Ovary (tissue), 9 donors: ENCODE measurements around the gene ROPN1L. TPM values are rescaled to one million over a fixed set of nuclear protein-coding genes. Genes with fewer than 3 reads are reported as not detected.

ENCODE experiments used
- DNase-seq, 5 donors: peaks; one replicate each; pipeline ENCODE4 v3.0.0-alpha.2; 2019 to 2020
- H3K27ac ChIP-seq, 2 donors: fragments of 200-600 bp; one replicate each; pipeline versions ENCODE4 v1.5.1 to v1.8.0; 2019 to 2022
- H3K27me3 ChIP-seq: fragments of 200-600 bp; one replicate; pipeline ENCODE4 v1.8.0; 2022
- H3K36me3 ChIP-seq: fragments of 200-600 bp; sonication (generic); one replicate; pipeline ENCODE4 v1.5.1; 2019
- H3K4me1 ChIP-seq: one replicate; pipeline ENCODE4 v1.8.1; 2013; ENCODE audit warnings: mild to moderate bottlenecking, moderate library complexity; ENCODE audit not compliant: insufficient read depth
- H3K4me3 ChIP-seq: fragments of 200-600 bp; sonication (generic); one replicate; pipeline ENCODE4 v1.5.1; 2017
- H3K9me3 ChIP-seq, 2 donors: fragments of 200-600 bp in 1 of 2; sonication (generic) in 1 of 2; one replicate each; pipeline versions ENCODE4 v1.5.1 to v1.8.1; 2013 to 2019; ENCODE audit warnings: mild to moderate bottlenecking in 1 of 2, moderate library complexity in 1 of 2
- CTCF ChIP-seq, 3 donors: fragments of 450-650 bp in 2 of 3; fragments of 200-600 bp in 1 of 3; IDR thresholded peaks; one replicate each; pipeline versions ENCODE4 v1.5.1 to v1.8.0; 2016 to 2022; ENCODE audit warnings: antibody characterized with exemption in 3 of 3, mild to moderate bottlenecking in 1 of 3
- EP300 ChIP-seq: sonication (generic); formaldehyde crosslinking; IDR thresholded peaks from one replicate; pipeline ENCODE4 v1.6.1; 2017; ENCODE audit warnings: antibody characterized with exemption
- POLR2A ChIP-seq: fragments of 450-650 bp; IDR thresholded peaks from one replicate; pipeline ENCODE4 v1.6.1; 2017; ENCODE audit warnings: antibody characterized with exemption, mild to moderate bottlenecking, moderate library complexity
- WGBS, 3 donors: extraction: QIAGEN DNeasy Blood & Tissue Kit in 1 of 3; methylation state at CpG; one replicate each; pipeline versions ENCODE4 v1.1.5 to v1.1.7; 2013 to 2017; 5-methylcytosine and 5-hydroxymethylcytosine counted together
- intact Hi-C, 4 donors: fragments of 100-400 bp; cut with DNase I; formaldehyde crosslinking; loops; one replicate each; pipeline versions ENCODE4 v1.11.0 to v1.15.1; 2022 to 2023
- polyA plus RNA-seq, 2 donors: library from polyadenylated mRNA; stranded (reverse); fragments of 200-250 nt in 1 of 2; fragments of 350-450 nt in 1 of 2; fragmentation: Illumina TruSeq in 1 of 2; extraction: RNeasy Lipid Tissue Mini Kit (QIAGEN cat#74804) in 1 of 2; gene quantifications; one replicate each; pipeline ENCODE4 v1.2.3, GENCODE V29; 2013 to 2014
- total RNA-seq, 7 donors: library from RNA; depleted of rRNA in 2 of 7; stranded (reverse); fragments of >200 nt in 2 of 7; fragmentation: NEBNext Ultra II Directional in 3 of 7; extraction: Animal tissue kit (Norgen Biotek cat#: 25700) in 3 of 7; gene quantifications; one replicate each; pipeline versions ENCODE4 v1.1.0 to v1.2.4, GENCODE V29; 2016 to 2023
- donor health status: DM: no; HTN: no; CAD: no; lungs with moderate emphysema.
- donor health status: DM: no; HTN: no; CAD: no.
- donor health status: Bipolar disorder and iron deficiency.
- donor health status: DM: yes; HTN: yes; CAD: no.
- donor health status: DM: no; HTN: no; CAD: no.
- donor health status: DM: yes; HTN: yes; CAD: no.

ROPN1L gene
- total and polyA plus RNA-seq, 9 donors = 0.30 to 51.9 (median 2.4) TPM; not detected in 3

- H3K27ac ChIP-seq = no peak overlapping the region
- no peaks in the 10 kb centered on the region for H3K36me3 ChIP-seq
- DNase-seq = no peak
- H3K4me3 ChIP-seq = no peak overlapping the region
- WGBS, 3 donors = 90 to 94% (median 93%) methylated on average over 6 of the region's 6 CpGs
- intact Hi-C loops = no loop called here
- H3K4me1 ChIP-seq = no peaks in the 10 kb centered on the region
- H3K27me3 ChIP-seq = no peaks in the 10 kb centered on the region
- no peaks in the 10 kb centered on the region for H3K9me3 ChIP-seq
- TF ChIP-seq CTCF (IDR thresholded peaks at IDR 0.05) (no peak), EP300 (no peak), POLR2A (no peak)
These were observed 36.3 kb downstream of the ROPN1L start for GRCh38 chr5:10477943-10478342.

DNA sequence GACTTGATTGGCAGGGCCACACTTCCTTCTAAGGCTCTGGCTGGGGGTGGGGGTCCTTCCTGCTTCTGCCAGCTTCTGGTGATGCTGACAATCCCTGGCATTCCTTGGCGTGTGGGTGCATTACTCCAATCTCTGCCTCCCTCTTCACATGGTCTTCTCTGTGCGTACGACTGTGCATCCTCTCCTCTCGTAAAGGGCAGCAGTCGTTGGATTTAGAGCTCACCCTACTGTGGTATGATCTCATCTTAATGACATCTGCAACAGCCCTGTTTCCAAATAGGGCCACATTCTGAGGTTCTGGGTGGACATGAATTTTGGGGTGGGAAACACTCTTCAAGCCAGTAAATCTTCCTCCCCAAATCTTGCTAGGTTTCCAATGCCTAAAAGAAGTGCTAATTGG, 36.8 kb downstream of the ROPN1L start:
- TF ChIP-seq CTCF (IDR thresholded peaks at IDR 0.05) (no peak), POLR2A (no peak), EP300 (no peak)
- H3K4me1 ChIP-seq = no peaks in the 10 kb centered on the region
- H3K9me3 ChIP-seq = no peaks in the 10 kb centered on the region
- H3K27me3 ChIP-seq = no peaks in the 10 kb centered on the region
- no peak overlapping the region for H3K4me3 ChIP-seq
- no peak for DNase-seq
- no peak overlapping the region for H3K27ac ChIP-seq
- intact Hi-C loops = no loop called here
- no peaks in the 10 kb centered on the region for H3K36me3 ChIP-seq
- WGBS, 3 donors = 60 to 68% (median 63%) methylated on average over 5 of the region's 5 CpGs

DNA sequence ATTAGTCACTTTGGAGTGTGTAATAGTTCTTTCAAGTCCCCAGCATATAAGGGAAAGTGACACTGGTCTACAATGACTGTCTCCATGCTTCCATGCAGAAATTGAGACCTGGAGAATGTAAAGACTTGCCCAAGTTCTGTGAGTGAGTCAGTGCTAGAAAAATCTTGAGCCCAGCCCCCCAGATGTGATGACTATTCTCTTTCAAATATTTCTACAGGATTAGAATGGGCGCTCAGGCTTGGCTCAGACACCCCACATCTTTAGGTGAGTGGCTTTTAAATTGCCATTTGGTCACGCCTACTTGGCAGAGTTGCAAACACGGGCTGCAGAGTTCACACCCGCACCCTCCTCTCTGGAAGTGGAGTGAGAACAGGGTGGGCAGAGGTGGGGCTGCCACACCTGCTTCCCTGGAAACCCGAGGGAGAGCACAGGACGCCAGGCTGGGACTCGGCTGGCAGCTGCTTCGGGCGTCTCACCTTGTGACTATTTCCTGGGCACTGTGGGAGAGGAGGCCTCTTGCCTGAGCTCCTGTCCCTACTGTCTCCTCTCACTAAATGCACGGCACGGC, 37.6 kb downstream of the ROPN1L start:
- intact Hi-C loops = no loop called here
- Histone ChIP-seq H3K27me3 (no peaks in the 10 kb centered on the region), H3K36me3 (no peaks in the 10 kb centered on the region), H3K9me3 (no peaks in the 10 kb centered on the region), H3K27ac (no peak overlapping the region), H3K4me3 (no peak overlapping the region), H3K4me1 (no peaks in the 10 kb centered on the region)
- TF ChIP-seq CTCF (IDR thresholded peaks at IDR 0.05) = no peak
- no peak for TF ChIP-seq EP300
- TF ChIP-seq POLR2A = no peak
- WGBS, 3 donors = 52 to 61% (median 60%) methylated on average over 11 of the region's 11 CpGs
- DNase-seq = no peak

DNA sequence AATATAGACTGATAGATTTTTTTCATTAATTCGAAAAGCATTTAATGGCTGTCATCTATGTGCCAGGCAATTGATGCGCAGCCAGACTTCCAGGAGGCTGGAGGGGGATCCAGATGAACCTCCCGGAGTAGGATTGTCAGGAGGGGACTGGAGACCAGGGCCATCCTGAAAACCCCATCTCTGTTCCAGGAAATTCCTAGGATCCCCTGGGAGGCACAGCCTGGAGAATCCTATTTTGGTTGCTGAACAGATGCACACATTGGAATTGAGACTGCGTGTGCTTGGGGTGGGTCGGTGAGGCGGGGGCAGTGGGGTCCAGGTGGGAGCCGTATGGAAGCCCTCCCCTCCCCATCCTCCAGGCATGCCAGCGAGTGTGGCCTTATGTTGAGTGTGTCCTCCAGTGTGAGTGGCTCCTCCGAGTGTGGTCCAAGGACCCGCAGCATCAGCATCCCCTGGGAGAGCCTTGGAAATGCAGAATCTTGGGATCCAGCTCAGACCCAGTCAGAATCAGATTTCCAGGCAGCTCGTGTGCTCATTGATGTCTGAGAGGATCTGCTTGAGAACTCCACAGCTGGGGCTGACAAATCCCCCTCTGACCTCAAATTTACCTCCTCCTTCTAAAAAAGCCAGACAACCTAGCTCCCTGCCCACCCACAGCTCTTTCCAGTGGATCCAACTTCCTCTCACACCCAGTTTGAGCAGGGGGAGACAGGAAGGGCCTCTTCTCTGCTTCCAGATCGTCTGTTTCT, 38.7 kb downstream of the ROPN1L start:
- WGBS, 3 donors = 61 to 69% (median 67%) methylated on average over 12 of the region's 12 CpGs
- DNase-seq = no peak
- Histone ChIP-seq H3K4me1 (no peaks in the 10 kb centered on the region), H3K4me3 (no peak overlapping the region), H3K27ac (no peak overlapping the region), H3K9me3 (no peaks in the 10 kb centered on the region), H3K27me3 (no peaks in the 10 kb centered on the region), H3K36me3 (no peaks in the 10 kb centered on the region)
- TF ChIP-seq CTCF (IDR thresholded peaks at IDR 0.05) (no peak), EP300 (no peak), POLR2A (no peak)
- intact Hi-C loops = no loop called here
